NCI-H1105 (cell line): Measurements from ENCODE around the gene STK11IP.

ENCODE experiments used
- DNase-seq: peaks from one replicate; lab custom pipeline; 2025; lab: John Stamatoyannopoulos, UW

The STK11IP gene

DNA sequence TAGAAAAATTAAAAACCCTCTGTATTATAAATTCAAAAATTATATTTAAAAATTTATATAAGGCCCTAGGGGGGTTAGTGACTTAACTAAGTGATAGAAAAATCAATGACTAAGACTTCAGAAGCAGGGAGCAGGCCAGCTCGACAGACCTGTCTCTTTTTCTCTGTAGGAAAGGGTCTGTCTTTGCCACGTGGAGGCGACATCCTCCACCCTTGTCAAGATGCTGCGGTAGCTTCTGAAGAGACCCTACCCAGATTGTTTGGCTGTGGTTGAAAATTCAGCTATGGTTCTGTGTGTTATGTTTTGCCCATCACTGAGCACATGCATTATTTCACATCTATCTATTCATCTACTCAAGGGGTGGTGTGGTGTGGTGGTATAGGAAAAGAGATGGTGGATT is 21.6 kb downstream of the STK11IP start:
- DNase-seq, result no peak

DNA sequence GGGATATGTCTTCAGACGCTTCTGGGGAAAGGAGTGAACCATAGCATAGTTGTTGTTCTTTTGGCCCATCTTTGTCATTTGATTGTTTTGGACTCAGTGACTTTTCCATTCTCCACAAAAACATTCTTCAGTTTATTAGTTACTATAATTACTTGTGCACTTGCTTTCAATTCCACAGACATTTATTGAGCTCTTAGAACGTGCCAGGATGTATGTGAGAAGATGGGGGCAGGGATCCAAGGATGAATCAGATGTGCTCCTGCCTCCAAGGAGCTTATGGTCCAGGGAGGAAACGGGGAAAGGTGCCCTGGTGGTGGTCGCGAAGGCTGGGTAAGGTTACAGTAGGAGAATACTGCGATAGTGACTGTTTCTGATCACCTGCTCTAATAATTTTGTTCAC is 22.9 kb downstream of the STK11IP start:
- DNase-seq, result no peak

DNA sequence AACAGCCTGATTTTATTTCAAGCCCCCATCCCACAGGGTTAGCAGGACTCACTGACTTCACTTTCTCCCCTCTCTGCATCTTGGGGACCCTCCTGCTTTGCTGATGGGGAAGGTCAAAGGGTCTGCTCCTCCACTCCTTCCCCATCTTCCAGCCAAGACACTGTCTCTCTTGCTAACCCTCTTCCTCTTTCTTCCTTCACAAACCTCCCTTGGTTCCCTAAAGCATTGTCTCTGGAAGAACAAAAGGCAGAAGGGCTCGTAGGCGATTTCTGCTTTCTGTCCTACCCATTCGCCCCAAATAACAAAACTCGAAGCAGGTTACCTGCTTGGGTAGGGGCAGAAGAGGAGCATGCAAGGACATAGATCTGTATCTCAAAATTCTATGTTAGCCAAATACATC is 24.3 kb downstream of the STK11IP start:
- no peak for DNase-seq

DNA sequence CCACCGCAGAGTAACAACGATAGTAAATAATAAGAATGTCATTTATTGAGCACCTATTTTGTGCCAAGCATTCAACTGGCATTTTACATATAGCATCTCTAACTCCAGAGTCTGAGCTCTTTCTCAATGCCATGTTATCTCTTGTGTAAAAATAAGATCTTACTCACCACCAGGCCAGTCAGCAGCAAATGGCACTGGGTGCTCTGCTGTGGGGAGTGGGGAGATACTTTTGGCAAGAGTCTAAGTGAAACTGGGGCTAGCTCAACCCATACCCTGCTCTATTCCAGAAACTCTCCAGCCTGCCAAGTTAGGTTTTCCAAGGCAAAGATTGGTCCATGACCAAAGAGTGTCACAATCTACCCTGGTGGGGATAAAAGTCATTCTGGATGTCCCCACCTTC is 24.8 kb downstream of the STK11IP start:
- DNase-seq, result no peak

DNA sequence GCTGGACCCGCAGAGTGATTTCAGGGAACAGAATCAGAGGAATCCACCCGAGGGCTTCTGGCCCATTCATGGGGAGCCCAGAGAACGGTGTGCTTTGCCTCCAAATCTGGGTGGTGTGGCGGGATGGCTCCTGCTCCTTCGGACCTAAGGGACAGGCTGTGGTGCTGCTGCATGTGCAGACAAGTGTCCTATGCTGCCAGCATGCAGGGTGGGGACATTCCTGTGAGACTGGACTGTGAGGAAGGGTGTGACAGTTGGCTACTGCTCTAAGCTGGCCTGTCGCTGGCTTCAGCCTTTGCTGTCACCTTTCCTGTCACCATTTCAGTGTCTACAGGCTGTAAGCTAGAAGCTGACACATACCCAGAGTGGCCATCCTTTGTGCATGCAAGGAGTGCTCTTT is 26.9 kb downstream of the STK11IP start:
- DNase-seq, result no peak

DNA sequence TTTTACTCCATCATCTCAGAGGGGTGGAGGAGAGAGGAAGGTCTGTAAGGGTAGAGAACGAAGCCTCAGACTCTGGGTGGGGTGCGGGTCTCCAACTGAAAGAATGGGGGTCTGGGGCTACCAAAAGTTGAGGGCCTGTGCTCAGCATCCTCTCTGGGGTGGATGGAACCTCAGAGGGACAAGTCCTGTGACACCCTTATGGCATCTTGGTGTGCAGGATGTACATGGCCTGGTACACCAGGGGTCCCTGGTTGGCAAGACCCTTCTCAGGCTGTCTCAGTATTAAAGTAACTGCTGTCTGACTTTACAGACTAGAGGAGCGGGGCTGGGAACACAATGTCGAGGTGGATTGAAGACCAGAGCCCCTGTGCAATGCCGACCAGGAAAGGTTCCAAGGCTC is 27.5 kb downstream of the STK11IP start:
- no peak for DNase-seq

DNA sequence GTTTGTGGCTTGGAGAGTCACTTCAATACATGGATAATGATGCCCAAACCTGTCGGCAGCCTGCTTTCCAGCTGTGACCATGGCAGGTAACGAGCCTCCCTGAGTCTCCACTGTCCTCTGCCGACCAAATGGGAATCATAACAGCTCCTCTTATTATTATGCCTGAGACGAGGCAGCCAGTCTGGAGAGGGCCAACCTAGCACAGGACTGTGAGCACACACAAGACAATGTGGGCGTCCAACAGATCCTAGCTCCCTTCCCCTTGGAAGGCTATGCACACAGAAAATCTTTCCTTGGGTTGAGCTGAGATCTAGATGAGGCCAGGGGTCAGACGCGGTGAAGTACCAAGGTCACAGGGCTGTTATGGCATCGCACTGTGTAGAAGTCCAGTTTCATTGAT is 28.9 kb downstream of the STK11IP start:
- DNase-seq, result no peak

DNA sequence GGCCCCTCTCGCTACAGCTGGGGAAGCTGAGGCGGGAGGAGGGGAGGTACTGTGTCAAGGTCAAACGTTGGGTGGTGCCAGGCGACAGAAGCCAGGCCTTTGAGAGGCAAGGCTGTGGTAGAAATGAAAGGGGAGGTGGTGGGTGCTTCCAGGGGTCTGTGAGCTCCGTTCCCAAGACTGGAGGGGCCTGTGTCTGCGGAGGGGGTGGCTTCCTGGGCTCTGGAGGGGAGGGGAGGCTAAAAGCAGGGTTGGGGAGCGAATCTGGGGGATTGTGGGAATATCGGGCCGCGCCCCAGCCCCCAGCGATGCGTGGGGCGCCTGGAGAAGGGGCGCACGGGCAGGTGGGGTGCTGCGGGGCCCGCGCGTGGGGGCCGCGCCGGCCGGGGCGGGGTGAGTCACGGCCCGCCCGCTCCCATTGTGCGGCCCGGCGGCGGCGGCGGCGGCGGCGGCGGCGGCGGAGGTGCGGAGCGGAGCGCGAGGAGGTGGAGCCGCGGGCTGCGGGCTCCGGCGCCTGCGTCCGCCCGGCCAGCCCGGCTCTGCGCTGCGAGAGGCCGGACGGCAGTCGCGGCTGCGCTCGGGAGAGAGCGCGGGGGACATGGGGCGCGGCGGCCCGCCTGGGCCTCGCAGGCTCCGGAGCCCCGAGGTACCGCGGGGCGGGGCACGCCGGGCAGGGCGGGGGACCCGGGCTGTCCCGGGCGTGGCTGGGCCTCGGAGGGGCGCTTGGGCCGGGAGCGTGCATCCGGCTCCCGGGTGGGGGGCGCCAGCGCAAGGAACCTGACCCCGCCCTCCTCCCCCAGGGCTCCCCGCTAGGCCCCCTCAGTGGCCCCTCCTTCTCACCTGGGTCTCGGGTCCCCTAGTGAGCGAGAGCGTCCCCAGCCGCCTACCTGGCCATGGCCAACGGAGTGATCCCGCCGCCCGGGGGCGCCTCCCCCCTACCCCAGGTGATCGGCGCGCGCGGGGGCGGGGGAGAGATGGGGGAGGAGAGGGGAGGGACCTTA is 29.7 kb downstream of the STK11IP start, which contains the start of gene SLC4A3:
TSS of gene SLC4A3 (plus strand) at position 528 of the 998 bp plus-strand sequence. CDS start at position 891, 363 bp downstream.
- peak; percentile 14 for DNase-seq

DNA sequence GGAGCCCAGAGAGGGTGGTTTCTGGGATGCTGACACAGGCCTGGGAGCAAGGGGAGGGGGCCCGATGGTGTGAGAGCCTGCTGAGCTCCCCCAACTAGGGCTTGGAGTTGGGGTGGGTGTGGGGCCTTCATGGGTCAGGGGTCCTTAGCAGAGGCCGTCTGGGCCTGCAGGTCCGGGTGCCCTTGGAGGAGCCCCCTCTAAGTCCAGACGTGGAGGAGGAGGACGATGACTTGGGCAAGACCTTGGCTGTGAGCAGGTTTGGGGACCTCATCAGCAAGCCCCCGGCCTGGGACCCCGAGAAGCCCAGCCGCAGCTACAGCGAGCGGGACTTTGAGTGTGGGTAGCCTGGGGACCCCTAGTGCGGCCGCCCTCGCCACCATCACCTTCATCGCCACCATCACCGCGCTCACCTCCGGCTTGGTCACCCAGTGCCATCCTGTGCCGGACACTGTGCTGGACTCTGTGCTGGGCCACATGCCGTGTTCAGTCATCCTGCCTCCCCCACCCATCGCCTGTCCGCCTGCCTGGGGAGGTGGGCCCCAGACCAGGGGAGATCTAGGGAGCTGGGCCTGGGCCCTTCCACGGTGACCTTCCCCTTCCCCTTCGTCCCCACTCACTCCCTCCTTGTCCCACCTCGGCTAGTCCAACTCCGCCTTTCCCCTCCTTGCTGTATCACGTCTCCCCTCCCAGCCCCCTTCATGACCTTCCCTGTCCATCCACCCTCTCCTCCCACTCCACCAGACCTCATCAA is 30.8 kb downstream of the STK11IP start:
- DNase-seq, result no peak

DNA sequence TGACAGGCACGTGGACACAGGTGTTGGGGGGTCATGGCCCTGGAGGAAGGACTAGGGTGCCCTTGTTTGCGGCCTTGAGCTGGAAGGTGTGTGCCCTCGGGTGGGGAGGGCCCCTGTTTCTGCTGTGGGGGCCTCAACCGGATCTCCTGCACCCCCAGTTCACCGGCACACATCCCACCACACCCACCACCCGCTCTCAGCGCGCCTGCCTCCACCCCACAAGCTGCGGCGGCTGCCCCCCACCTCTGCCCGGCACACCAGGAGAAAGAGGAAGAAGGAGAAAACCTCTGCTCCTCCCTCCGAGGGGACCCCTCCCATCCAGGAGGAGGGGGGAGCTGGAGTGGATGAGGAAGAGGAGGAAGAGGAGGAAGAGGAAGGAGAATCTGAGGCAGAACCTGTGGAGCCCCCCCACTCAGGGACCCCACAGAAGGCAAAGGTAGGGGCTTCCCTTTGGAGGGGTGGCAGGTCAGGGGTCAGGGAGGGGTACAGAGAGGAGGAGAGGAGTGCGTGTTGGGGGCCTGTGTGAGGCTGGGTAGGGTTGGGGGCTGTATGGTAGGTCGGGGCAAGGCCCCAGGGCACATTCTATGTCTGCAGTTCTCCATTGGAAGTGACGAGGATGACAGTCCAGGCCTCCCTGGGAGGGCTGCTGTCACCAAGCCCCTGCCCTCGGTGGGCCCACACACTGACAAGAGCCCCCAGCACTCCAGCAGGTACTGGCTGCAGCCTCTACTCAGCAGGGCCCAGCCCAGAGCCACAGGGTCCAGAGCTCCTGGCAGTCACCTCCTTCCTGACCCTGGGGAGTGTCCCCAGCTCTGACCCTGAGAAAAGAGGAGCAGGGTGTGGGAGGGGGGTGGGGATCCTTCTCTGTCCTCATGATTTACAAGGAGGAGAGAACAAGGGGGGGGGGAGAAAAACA is 31.6 kb downstream of the STK11IP start:
- no peak for DNase-seq

DNA sequence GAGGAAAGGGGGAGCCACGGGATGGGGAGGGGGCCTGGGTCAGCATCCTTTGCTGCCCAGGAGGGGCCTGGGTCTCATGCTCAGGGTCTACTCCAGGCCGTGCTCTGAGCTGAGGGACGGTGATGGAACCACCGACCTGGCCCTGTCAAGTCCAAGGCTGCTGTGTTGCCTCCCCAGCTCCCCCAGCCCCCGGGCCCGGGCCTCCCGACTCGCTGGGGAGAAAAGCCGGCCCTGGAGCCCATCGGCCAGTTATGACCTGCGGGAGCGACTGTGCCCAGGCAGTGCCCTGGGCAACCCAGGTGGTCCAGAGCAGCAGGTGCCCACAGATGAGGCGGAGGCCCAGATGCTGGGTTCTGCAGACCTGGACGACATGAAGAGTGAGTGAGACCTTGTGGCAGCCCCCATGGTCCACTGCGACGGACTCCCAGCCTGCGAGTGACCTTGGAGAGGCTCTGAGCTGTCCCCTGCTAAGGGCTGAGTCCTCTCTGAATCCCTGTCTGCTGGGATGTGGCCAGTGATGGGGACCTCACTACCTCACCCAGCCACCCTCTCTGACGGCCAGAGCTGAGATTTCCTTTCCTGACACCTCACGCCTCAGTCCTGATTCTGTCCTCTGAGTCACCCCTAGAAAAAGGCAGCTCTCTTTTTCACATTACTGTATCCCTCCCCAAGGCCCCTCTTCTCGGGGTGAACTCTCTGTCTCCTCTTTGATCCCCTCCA is 32.5 kb downstream of the STK11IP start:
- no peak for DNase-seq

DNA sequence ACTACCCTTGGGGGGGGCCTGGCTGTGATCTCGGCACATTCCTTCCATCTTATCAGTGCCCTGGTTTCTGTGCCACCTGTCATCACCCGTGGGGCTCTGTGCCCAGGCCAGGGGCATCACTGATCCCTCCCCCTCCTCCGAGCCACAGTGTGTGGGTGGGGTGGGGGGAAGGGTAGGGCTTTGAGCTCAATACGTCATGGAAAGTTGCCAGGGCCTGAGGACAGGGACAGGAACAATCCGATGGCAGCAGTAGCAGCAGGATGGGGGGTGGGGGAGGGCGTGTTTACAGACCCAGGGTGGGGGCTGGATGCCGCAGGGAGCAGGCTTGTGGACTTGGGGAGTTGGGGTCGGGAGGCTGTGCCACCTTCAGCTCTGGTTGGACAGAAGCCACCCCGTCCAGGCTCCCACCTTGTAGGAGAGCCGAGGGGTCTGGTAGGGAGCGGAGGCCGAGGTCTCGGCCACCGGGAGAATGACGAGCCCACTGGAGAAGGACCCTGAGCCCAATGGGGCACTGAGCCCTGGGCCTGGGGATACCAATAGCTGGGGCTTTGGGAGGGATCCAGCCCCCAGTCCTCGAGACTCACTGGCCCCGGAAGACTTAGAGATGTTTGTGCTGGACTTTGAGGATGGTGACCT is 33.2 kb downstream of the STK11IP start:
- DNase-seq, result no peak

DNA sequence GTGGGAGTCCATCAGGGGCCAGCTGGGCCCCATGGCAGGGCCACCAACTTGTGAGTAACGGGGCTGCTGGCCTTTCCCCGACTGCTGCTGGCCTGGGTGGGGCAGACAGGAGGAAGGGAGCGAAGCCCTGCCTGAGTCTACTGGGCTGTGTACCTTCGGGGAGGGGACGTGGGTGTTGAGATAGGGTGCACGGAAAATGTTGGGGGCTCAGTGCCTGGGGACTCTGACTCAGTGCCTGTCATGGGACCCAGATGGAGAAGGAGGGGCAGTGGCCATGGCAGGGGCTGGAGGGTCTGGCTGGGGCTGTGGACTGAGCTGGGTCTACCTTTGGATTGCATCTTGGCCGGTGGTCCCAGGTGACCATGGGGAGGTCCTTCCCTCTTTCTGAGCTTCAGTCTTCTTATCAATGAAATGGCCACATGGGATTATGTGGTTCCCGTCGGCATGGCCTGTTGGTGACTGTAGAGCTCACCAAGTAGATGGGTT is 33.8 kb downstream of the STK11IP start:
- no peak for DNase-seq

DNA sequence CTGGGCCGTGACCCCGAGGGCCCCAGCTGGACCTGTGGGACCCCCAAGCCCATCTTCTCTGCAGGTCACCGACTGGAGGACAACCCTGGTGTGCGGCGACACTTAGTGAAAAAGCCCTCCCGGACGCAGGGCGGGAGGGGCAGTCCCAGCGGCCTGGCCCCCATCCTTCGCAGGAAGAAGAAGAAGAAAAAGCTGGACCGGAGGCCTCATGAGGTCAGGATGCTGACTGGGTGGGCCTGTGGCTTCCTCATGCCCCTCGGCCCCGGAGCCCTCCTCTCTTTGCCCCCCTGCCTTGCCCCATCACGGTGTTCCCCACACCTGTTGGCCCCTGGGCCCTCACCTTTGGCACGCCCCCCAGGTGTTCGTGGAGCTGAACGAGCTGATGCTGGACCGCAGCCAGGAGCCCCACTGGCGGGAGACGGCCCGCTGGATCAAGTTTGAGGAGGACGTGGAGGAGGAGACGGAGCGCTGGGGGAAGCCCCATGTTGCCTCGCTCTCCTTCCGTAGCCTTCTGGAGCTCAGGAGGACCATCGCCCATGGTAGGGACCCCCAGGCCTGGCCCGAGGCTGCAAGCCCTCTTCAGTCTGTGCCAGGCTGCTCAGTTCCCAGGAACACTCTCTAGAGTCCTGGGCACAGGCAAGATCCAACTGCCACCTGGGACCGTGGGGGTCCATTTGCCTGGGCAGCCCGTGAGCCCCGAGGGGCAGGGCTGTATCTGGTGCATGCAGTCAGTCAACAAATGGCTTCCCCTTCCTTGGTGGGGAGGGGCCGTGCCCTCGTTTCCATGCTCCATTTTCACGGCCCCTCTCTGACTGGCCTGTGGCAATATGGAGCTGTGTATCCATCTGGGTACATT is 34.5 kb downstream of the STK11IP start:
- DNase-seq, result no peak

DNA sequence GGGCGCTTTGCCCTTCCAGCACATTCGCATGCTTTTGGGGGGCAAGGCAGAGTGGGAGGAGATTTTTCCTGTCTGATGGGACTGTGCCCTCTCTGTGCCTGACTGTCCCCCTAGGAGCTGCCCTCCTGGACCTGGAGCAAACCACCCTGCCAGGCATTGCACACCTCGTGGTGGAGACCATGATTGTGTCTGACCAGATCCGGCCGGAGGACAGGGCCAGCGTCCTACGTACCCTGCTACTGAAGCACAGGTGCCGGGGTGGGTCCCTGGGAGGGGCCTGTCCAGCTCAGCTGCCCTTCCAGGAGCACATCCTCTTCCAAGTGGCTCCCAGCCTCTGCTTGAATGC is 35.1 kb downstream of the STK11IP start:
- DNase-seq, result no peak

DNA sequence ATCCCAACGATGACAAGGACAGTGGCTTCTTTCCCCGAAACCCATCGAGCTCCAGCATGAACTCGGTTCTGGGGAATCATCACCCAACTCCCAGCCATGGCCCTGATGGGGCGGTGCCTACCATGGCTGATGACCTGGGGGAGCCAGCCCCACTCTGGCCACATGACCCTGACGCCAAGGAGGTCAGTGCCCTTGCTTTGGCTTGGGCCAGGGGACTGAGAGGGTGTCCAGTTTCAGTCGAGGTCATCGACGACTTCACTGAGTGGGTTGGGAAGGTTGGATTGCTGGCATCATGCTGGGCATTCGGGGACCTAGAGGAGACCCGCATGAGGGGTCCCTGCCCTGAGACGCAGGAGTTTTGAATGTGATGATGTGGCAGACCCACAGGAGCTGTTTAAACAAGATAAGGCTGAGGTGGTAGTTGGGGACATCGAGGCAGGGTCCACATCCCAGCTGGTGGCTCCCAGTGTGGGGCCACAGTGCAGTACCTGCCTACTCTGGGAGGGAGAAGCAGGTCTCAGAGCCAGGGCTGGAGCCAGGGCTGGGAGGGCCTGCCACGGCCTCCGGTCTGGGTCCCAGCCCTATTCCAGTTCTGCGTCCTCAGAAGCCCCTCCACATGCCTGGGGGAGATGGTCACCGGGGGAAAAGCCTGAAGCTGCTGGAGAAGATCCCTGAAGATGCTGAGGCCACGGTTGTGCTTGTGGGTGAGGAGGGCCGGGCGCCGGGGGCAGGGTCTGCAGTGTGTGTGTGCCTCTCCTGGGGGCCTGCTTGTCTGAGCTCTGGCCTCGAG is 35.8 kb downstream of the STK11IP start:
- DNase-seq, result no peak

DNA sequence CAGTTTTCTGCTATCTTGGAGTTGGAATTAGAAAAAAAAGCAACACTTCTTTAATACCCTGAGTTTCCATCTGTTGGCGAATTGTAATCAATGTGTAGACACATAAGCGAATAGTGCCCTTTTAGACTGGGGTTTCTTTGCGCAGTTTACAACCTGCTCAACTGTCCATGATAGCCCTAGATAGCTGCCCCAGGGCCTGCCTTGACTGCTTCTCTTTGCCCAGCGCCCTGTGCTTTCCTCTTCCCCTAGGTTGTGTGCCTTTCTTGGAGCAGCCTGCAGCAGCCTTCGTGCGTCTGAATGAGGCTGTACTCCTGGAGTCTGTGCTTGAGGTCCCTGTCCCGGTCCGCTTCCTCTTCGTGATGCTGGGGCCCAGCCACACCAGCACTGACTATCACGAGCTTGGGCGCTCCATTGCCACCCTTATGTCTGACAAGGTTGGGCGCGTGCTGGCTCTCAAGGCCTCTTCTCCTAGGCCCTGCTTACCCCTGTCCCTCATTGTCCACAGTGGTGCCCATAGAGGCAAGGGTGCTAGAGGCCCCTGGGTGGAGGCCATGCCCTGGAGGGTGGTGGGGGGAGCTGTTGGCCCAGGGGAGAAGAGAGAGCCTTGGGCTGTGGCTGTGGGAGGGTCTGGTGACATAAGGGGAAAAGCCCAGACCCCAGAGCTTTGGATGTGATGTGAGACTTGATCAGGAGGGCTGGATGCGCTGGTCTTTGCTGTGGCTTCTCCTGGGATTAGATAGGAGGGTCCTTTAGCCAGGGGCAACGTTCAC is 36.7 kb downstream of the STK11IP start:
- DNase-seq, result no peak
